Neutrophil (primary cell): Measurements from ENCODE around the gene ARCN1.

ENCODE experiments used
- H3K27ac ChIP-seq: fragments of 200-600 bp; sonication (generic); 2 replicates; pipeline ENCODE4 v1.5.1; 2016; ENCODE audit warnings: mild to moderate bottlenecking, moderate library complexity
- H3K27me3 ChIP-seq: fragments of 200-600 bp; sonication (generic); 2 replicates; pipeline ENCODE4 v1.6.0; 2016; ENCODE audit warnings: mild to moderate bottlenecking
- H3K36me3 ChIP-seq: fragments of 200-600 bp; sonication (generic); 2 replicates; pipeline ENCODE4 v1.5.1; 2017
- H3K4me1 ChIP-seq, 2 experiments: fragments of 200-600 bp in 1 of 2; sonication (generic) in 1 of 2; 1 replicate in 1 of 2; 2 replicates in 1 of 2; pipeline versions ENCODE4 v1.5.1 to v1.6.1; 2013 to 2016; ENCODE audit warnings: low read depth in 1 of 2, low read length in 1 of 2, mild to moderate bottlenecking in 1 of 2, moderate library complexity in 1 of 2; ENCODE audit not compliant: control insufficient read depth in 1 of 2, insufficient read depth in 1 of 2
- H3K4me3 ChIP-seq, 2 experiments: fragments of 200-600 bp in 1 of 2; sonication (generic) in 1 of 2; 1 replicate in 1 of 2; 2 replicates in 1 of 2; pipeline ENCODE4 v1.5.1; 2013 to 2016; ENCODE audit warnings: low read depth in 1 of 2, low read length in 1 of 2, mild to moderate bottlenecking in 1 of 2, moderate library complexity in 1 of 2
- H3K9me3 ChIP-seq: fragments of 200-600 bp; sonication (generic); 2 replicates; pipeline ENCODE4 v1.5.1; 2016
- TF ChIP-seq, protein P1 (sequence below): fragments of 200-600 bp; sonication (generic); IDR thresholded peaks from 2 replicates; pipeline ENCODE4 v1.5.1; 2016; ENCODE audit warnings: antibody characterized with exemption

The ARCN1 gene

DNA sequence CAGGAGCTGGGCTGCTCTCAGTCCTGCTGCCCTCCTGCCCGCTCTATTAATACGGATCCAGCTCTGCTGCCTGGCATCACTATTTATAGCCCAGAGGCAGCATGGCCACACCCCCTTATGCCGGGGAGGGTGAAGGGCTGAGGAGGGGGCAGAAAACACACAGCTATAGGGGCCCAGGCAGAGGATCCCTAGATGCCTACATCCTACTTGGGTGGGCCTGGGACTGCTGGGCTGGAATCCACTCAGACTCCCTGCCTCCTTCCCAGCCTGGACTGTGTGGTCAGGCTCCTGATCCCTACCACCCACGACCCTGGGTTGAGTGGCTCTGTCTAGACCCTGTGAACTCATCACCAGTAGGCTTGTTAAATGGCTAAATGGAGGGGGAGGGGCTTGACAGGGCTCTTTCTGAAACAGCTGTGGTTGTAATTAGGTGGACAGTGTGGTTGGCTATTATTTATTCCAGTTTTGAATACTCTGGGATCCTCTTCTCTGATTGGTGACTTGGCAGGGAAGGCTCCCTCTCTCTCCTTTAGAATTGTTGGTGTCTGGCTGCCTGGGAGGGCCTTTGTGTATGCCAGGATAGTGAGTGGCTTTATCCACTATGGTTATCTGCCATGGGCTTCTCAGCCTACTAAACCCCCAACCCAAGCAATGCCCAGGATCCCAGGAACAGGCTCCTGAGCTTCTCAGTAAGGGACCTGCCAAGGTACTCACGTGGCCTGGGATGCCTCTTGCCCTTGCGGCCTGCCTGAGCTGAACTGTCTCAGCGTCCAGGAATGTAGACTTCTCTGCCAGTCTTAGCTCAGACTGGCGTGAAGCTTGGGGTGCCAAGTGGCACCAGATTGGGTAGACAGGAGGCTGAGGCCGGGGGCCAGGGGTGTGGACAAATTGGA, 50.4 kb downstream of the ARCN1 start:
- Histone ChIP-seq H3K36me3 (no peaks in the 10 kb centered on the region), H3K4me1 (peaks cover 0 to 6% of the 10 kb centered on the region in 2 experiments), H3K4me3 (no peak overlapping the region), H3K9me3 (no peaks in the 10 kb centered on the region), H3K27ac (no peak overlapping the region), H3K27me3 (peaks cover 53% of the 10 kb centered on the region)
- TF ChIP-seq, protein P1, sequence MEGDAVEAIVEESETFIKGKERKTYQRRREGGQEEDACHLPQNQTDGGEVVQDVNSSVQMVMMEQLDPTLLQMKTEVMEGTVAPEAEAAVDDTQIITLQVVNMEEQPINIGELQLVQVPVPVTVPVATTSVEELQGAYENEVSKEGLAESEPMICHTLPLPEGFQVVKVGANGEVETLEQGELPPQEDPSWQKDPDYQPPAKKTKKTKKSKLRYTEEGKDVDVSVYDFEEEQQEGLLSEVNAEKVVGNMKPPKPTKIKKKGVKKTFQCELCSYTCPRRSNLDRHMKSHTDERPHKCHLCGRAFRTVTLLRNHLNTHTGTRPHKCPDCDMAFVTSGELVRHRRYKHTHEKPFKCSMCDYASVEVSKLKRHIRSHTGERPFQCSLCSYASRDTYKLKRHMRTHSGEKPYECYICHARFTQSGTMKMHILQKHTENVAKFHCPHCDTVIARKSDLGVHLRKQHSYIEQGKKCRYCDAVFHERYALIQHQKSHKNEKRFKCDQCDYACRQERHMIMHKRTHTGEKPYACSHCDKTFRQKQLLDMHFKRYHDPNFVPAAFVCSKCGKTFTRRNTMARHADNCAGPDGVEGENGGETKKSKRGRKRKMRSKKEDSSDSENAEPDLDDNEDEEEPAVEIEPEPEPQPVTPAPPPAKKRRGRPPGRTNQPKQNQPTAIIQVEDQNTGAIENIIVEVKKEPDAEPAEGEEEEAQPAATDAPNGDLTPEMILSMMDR: no peak

DNA sequence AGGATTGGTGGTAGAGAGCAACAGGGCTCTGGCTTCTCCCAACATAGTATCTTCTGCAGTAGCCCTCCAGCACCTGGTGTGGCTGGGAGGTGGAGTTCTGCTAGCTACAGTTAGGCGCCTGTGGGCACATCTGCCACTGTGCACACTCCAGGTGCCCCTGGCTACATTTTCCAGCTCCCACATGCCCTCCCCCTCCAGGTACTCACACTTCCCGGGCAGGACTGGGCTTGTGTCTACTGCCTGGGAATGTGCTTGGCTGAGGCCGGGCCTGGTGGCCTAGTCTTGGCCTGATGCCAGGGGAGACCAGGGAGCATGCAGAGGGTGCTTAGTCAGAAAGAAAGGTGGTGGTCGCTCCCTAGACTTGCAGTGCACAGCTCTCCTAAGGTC, 51.1 kb downstream of the ARCN1 start:
- Histone ChIP-seq H3K4me1 (peaks cover 0 to 6% of the 10 kb centered on the region in 2 experiments), H3K9me3 (no peaks in the 10 kb centered on the region), H3K27ac (no peak overlapping the region), H3K27me3 (peaks cover 51% of the 10 kb centered on the region), H3K36me3 (no peaks in the 10 kb centered on the region), H3K4me3 (no peak overlapping the region)
- TF ChIP-seq, protein P1: no peak

DNA sequence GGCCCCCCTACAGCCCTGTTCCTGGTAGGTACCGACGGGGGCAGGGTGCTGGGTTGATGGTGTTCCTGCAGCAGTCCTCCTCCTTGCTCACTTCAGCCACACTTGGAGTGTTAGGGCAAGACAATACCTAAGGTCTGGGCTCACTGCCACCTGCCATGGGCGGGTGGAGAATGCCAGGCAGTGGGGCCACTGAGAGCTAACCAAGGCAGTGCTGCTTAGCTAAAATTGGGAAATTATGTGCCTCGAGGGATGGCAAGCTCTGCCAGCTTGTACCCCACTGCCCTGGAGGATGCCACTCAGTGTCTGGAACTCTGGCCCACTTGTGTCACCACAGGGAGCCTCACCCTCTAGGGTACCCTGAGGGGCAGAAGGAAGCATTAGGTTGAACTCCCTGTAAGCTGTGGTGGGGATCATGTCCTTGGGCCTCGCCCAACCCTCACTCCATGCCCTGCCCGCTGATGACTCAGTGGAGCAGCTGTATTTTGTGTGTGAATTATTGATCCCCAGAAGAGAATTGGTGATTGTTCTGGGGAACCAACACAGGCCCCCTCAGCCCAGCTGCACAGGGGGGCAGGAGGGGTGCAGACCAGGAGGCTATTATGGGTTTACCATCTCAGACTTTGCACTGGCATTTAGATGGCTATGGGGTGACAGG, 53.0 kb downstream of the ARCN1 start:
- TF ChIP-seq, protein P1: no peak
- no peak overlapping the region for H3K27ac ChIP-seq
- no peaks in the 10 kb centered on the region for H3K36me3 ChIP-seq
- H3K9me3 ChIP-seq: no peaks in the 10 kb centered on the region
- H3K27me3 ChIP-seq: peaks cover 33% of the 10 kb centered on the region
- H3K4me3 ChIP-seq: no peak overlapping the region
- peaks cover 0 to 6% of the 10 kb centered on the region in 2 experiments for H3K4me1 ChIP-seq

DNA sequence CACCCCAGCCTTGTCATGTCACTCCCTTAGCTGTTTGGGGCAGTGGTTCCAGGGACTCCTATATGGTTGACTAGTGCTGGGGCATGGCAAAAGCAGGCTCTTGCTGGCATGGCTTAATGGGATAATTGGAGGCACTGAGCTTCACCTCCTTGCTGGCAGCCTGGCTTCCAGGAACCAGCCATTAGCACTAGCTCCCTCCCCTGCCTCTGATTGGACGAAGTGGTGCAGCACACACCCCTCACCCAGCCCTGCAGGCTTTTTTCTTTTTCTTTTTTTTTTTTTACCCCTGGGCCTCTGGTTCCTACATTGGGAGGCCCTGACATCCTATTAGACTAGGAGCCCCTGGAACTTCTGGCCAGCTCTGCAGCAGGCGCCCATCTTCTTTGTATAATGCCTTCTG, 53.8 kb downstream of the ARCN1 start:
- Histone ChIP-seq H3K27ac (no peak overlapping the region), H3K9me3 (no peaks in the 10 kb centered on the region), H3K4me3 (no peak overlapping the region), H3K4me1 (peaks cover 2 to 6% of the 10 kb centered on the region in 2 experiments), H3K36me3 (no peaks in the 10 kb centered on the region), H3K27me3 (peaks cover 25% of the 10 kb centered on the region)
- TF ChIP-seq, protein P1: no peak

DNA sequence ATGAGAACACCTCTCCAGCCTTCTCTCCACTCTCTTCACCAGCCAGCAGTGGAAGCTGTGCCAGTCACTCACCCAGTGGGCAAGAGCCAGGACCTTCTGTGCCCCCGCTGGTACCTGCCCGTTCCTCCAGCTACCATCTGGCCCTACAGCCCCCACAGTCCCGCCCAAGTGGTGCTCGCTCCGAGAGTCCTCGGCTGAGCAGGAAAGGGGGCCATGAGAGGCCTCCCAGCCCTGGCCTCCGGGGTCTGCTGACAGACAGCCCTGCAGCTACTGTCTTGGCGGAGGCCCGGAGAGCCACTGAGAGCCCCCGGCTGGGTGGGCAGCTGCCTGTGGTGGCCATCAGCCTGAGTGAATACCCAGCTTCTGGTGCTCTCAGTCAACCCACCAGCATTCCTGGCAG, 55.4 kb downstream of the ARCN1 start:
- Histone ChIP-seq H3K27me3 (peaks cover 9% of the 10 kb centered on the region), H3K9me3 (no peaks in the 10 kb centered on the region), H3K36me3 (no peaks in the 10 kb centered on the region), H3K27ac (no peak overlapping the region), H3K4me3 (no peak overlapping the region), H3K4me1 (peaks cover 0 to 3% of the 10 kb centered on the region in 2 experiments)
- TF ChIP-seq, protein P1: no peak
